Embryonic facial prominence (tissue), 1 donor: Measurements from ENCODE around the gene TMEM94.
"Not testable (repeated sequence)": the region's sequence is repeated elsewhere in the genome, so short reads cannot be mapped to it uniquely, and the experiment has no call there.

Experiments
- DNase-seq: peaks from one replicate; pipeline ENCODE4 v3.0.0-alpha.2; 2016; ENCODE audit errors: extremely low spot score

The TMEM94 gene

DNA sequence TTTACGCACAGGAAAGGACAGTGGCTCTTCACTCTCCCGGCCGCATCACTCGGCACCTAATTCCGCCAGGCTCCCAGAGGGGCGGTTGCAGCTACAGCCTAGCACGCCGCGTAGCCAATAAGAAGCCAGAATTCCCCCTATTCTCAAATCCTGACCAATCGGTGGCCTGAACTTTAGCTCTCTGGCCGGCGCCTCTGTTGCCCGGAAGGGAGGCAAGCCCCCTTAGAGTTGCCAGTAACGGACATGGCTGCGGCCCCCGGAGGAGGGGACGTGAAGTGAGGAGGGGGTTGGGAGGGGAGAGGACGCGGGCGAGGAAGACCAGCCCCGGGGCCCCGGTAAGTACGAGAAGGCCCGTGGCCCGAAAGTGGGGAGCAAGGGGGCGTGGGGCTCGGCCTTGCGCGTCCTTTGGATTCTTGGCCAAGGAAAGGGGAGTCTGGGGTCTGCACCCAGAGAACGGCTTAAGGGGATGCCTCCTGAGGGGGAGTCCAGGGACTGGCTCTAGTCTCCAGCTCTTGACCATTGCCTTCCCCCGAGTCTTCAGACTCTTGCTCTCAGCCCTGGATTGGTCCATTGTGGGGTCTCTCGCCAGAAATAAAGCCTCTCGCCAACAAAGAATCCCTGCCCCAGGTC, at the start of gene TMEM94:
Gene TMEM94, plus strand, starts transcription at position 219 of the 630 bp plus-strand sequence. CDS start 15,271 bp downstream, outside the sequence.
- peak; percentile 97 for DNase-seq

DNA sequence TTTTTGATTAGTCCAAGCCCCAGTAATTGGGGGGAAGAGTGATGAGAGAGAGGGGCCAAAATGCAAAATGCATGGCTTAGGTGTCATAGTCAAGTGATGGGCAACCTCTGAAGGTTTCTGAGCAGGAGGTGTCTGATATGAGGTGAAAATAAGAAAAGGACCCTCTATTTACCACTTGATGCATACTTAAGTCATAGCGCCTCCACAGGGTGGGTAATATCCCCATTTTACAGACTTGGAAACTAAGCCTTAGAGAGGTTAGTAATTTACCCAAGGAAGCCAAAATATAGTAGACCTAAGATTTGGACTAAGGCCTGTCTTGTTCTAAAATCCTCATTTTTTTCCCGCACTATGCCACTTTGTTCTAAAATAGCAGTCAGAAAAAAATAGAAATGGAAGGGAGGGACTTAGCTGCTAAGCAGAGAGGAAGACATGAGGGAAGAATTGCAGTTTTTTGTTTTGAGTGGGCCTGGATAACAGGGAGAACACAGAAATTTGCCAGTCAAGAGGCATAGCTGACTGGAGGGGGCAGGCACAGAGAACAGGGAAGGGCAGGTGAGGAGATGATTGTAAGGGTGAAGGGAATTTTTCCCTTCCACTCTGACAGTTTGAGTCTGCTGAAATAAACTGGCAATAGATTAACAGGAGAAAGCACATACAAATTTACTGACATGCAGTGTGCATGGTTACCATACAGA, 48.6 kb upstream of the TMEM94 start:
- DNase-seq: no peak

DNA sequence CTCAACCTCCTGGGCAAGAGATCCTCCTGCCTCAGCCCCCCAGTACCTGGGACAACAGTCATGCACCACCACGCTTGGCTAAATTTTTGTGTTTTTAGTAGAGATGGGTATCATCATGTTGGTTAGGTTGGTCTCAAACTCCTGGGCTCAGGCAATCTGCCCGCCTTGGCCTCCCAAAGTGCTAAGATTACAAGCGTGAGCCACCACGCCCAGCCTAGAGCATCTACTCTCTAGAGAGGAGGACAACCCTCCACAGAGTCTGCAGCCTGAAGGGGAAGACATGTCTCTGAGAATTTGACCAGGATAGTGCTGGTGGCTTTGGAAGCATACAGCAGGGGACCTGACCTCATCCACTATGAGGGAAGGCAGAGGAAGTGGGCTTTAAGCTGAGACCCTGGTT, 46.3 kb upstream of the TMEM94 start:
- no peak for DNase-seq

DNA sequence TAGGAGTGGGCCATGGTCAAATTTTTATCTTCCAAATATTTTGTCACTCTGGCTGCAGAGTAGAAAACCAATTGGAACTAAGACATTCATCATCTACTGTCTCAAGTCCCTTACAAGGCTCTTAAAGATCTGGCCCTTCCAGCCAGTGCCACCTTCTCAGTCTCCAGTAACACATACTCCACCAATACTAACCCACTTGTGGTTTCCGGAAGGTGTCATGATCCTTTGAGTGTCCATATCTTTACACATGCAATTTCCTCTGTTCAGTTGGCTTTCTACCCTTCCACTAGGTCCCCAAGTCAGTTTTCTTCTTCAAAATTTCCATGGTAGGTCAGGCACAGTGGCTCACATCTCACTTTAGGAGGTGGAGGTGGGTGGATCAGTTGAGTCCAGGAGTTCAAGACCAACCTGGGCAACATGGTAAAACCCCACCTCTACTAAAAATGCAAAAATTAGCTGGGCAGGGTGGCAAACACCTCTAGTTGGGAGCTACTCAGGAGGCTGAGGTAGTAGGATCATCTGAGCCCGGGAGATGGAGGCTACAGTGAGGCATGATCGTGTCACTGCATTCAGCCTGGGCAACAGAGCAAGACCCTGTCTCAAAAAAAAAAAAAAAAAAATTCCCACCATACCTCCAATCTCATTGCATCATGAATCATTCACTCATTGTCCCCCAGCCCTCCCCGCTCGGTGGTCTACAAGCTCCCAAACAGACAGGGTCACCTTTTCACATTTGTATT, 44.9 kb upstream of the TMEM94 start:
- no peak for DNase-seq

DNA sequence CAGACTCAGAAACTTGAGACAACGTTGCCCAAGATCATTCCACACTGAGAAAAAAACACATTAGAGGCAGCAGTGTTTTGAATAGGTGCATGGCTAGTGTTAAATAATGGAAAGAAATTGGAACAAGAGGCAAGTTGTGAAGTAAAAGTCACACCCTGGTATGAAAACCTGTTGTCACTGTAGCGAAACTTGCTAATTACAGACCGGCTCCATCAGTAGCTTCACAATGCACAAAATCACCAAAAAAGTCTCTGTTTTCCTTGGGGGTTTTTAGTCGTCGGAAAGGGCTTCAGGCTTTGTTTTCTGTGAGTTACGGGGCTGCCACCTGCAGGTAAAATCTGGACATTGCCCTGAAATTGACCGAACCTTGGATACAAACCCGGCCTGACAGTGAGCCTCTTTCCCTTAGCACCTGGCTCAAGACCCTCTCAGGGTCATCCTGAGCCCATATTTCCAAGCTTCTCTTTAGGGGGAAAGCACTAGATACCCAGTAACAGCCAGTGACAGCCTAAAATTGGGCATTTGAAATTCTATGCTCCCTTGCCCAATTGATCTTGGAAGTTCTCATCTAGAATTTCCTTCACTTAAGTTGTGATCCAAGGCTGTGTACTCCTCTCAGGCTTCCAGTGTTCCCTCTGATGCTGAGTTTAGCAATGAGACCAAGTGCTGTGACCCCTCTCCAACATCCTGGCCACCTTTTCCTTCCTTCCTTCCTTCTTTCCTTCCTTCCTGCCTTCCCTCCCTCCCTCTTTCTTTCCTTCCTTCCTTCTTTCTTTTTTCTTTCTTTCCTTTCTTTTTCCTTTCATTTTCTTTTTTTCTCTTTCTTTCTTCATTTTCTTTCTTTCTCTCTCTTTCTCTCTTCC, 43.7 kb upstream of the TMEM94 start:
- DNase-seq: peak; percentile 31

DNA sequence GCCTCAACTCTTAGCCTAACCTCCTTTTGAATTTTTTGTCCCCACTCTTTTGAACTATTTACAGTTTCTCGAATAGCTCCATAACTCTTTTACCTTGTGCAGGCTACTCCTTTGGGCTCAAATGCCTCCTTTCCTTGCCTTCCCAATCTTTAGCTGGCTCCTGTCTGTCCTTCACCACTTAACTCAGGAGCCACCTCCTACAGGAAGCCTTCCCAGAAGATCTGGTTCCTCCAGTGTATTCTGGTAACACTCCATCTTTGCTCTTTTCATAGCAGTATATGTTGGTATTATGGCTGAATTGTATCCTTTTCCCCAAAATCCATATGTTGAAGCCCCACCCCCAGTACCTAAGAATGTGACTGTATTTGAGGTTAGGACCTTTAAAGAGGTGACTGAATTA, 41.9 kb upstream of the TMEM94 start:
- no peak for DNase-seq

DNA sequence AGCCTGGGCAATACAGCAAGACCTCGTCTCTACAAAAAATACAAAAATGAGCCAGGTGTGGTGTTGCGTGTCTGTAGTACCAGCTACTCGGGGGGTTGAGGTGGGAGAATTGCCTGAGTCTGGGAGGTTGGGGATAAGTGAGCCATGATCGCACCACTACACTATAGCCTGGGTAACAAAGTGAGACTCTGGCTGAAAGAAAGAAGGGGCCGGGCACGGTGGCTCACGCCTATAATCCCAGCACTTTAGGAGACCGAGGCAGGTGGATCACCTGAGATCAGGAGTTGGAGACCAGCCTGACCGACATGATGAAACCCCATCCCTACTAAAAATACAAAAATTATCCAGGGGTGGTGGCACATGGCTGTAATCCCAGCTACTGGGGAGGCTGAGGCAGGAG, 40.4 kb upstream of the TMEM94 start:
- no peak for DNase-seq

DNA sequence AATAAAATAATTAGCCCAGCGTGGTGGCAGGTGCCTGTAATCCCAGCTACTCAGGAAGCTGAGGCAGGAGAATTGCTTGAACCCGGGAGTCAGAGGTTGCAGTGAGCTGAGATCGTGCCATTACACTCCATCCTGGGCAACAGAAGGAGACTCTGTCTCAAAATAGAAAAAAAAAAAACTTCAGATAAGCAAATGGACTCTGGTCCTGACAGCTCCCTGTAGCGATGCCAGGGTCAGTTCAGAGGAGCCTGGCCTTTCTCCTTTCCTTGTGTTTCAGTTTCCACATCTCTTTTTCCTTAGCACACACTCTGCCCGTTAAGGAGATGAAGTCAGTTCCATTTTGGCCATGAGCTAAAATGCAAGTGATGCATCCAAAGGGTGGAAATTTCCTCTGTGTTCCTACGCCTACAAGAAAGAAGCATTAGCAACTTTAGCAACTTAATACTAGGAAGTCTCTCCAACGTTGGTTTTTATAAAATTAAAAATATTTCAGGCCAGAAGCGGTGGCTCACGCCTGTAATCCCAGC, 39.3 kb upstream of the TMEM94 start:
- DNase-seq: no peak

DNA sequence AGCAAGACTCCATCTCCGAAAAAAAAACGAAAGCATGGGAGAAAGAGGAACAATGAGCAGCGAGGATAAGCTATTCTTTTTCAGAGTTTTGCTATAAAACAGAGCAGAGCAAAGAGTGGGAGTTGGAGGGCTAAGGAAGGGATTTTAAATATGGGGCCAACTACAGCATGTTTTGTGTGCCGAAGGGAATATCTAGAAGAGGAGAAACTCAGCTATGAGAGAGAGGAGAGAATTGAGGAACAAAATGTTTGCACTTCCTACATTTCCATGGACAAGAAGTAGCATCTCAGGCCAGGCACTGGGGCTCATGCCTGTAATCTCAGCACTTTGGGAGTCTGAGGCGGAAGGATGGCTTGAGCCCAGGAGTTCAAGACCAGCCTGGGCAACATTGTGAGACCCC, 37.9 kb upstream of the TMEM94 start:
- no peak for DNase-seq

DNA sequence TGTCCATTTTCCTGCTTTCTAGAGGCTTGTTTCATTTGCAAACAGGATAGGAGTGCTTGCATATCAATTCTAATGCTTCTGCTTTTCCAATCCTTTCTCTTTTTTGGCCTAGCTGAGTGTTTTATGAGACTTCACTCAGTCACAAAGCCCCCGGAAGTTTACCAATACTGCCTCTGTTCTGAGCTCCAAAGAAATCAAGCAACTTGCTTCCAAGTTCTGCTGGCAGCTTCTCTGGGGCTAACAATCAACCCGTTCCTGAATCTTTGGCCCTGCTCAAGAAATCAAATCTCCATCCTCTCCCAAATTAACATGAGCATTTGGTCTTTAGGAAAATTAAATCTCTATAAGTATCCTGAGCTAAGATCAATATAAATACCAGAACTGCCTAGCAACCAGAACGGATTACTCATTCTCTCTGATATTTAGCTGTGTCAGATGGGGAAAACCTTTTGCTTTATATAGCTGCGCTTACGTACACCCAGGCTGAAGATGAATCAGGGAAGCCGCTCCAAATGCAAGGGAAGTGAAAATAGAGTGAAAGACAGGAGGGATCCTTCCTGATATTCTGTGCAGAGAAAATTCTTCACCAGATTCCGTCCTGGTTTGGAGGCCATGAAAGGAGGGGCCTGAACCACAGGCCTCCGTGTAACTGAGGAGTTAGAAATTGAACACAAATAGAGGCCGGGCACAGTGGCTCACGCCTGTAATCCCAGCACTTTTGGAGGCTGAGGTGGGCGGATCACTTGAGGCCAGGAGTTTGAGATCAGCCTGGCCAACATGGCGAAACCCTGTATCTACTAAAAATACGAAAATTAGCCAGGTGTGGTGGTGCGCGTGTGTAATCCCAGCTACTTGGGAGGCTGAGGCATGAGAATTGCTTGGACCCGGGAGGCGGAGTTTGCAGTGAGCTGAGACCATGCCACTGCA, 27.6 kb upstream of the TMEM94 start:
- no peak for DNase-seq

DNA sequence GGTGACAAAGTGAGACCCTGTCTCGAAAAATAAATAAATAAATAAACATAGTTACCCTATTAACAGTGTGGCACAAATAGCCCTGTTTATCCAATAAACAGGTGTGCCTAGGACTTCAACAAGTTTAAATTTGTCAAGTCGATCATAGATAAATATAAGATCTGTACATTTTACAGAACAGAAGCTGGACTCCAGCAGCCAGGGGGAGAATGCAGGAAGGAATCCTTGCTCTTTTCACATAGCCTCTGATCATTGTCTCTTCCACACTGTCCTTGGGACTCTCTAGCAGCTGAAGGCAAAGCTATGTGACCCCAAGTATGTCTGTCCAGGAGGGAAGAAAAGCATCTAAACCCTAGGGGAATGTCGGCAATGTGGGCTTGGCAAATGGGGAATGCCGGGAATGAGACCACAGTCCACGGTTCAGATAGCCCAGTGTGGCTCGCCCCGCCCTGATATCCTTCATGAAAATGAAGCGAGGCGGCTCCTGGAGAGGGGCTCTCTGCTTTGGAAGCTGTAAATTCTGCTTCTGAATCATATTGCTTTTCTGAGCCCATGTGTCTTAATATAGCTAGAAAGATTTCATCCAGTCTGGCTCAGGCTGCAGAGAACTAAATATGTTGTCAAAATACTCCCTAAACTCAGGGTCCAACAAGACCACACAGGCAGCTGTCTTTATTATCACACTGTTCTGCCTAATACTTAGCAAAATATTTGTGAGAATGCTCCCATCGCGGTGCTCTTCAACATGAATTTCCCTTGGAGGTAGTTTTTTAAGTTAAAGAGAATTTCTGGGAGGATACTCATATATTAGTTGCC, 26.1 kb upstream of the TMEM94 start:
- no peak for DNase-seq

DNA sequence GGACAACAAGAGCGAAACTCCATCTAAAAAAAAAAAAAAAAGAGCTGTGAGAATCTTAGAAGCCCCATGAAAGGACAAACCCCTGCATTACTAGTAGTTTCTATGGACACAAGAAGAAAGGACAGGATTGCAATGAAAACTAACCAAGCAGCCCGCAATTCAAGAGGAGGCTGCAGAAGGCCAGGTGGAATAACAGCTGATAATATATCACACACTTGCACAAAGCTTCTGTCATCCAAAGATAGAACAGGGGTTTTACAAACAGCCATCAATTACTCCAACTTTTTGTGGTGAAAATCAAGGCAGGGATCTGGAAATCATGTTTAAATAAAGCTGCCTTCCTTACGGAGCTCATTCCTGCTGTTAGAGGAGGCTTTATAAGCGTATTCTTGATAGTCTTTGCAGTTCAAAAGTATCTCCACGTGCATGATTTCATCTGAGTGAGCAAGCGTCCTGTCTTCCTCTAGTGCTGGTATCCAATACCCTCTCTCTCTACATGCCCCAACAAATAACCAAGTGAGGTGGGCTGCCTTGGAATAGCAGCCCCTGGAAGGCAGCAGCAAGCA, 23.1 kb upstream of the TMEM94 start:
- no peak for DNase-seq

DNA sequence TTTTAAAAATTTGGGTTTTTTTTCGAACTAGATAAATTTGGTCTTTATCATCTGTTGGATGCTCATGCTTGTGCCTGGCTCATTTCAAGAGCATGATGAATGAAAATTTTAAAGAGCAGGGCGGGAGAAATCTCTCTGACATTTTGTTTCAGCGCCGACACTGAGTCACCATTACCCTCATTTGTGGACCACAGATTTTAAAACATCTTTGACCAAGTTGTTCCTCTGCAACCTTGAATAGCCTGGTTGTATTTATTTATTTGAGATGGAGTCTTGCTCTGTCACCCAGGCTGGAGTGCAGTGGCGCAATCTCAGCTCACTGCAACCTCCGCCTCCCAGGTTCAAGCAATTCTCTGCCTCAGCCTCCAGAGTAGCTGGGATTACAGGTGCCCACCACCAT, 22.0 kb upstream of the TMEM94 start:
- DNase-seq: not testable (repeated sequence)

DNA sequence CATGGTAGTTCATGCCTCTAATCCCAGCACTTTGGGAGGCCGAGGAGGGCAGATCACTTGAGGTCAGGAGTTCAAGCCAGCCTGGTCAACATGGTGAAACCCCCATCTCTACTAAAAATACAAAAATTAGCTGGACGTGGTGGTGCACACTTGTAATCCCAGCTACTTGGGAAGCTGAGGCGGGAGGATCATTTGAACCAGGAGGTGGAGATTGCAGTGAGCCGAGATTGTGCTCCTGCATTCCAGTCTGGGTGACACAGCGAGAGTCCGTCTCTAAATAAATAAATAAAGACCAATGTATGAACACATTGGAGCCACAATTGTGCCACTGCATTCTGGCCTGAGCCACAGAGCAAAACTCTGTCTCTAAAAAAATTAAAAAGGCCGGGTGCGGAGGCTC, 19.0 kb upstream of the TMEM94 start:
- not testable (repeated sequence) for DNase-seq

DNA sequence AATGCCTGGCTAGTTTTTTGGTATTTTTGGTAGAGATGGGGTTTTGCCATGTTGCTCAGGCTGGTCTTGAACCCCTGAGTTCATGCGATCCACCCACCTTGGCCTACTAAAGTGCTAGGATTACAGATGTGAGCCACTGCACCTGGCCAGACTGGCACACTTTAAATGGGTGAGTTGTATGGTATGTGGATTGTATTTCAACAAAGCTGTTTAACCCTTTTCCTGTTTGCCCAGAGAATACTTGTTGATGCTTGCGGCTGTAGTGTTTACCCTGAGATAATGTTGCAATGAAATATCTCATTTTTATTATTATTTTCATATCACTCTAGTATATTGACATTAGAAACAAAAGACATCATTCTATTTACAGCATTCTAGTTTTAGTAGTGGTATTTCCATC, 17.1 kb upstream of the TMEM94 start:
- no peak for DNase-seq

DNA sequence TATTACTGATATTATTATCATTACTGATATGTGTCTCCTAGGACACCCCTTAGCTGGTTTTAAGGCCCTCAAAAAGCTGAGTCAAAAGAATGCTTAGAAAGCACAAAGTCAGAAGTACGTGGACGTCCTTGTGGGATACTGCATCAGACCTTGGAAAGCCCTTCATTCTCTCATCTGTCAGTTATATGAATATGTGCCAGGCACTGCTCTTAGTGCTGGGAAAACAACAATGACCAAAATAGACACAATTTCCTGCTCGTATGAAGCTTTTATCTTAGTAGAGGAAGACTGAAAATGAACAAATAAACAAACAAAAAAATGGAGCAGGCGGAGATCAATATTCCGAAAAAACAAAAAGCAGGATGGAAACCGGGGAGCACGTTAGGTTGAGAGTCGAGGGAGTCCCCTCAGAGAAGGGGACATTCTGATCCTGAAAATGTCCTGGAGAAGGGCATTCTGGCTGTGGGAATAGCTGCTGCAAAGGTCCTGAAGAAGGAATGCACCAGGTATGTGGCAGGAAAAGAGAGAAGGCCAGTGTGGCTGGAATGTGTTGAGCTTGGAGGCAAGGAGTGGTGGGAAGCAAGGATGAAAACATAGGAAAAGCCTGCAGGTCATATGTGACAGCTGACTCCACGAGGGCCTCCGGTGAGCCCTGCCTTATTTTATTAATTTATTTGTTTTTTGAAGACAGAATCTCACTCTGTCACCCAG, 15.5 kb upstream of the TMEM94 start:
- DNase-seq: no peak

DNA sequence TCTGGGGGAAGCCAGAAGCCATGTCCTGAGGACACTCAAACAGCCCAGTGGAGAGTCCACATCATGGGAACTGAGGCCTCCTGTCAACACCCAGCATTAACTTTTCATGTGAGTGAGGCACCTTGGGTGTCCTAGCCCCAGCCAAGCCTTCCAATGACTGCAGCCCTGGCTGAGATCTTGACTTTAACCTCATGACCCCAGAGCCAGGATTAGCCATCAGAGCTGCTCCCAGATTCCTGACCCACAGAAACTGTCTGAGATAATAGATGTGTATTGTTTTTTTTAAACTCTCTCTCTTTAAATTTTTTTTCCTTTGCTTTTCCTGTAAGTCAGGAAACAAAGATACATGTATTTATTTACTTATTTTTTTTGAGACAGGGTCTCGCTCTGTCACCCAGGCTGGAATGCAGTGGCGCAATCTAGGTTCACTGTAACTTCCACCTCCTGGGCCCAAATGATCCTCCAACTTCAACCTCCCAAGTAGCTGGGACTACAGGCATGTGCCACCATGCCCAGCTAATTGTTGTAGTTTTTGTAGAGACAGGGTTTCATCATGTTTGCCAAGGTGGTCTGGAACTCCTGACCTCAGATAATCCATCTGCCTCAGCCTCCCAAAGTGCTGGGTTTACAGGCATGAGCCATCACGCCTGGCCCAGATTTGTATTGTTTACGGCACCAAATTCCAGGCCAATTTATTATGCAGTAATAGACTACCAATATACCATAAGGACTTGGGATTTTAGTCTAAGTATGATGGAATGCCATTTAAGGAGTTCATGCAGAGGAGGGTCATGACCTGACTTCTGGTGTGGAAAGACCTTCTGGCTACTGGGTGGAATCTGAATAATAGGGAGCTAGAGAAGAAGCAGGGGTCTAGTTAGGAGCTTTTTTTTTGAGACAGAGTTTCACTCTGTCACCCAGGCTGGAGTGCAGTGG, 14.0 kb upstream of the TMEM94 start:
- DNase-seq: no peak

DNA sequence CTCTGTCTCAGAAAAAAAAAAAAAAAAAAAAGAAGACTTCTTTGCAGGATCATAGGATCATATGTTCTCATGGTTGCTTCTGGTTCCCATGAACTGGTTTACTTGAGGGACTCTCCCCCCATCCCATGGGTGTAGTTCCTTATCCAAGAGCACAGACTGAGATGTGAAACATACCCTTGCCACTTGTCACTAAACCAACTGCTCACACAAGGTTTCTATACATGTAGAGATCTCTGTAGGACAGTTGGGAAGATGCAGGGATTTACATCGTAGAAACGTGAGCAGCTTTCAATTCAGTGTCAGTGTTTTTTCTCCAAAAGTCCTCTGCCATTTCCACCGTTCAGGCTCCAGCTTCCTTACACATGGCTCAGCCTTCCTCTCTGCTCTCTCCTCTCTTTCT, 11.1 kb upstream of the TMEM94 start:
- DNase-seq: no peak
